DMS153 (cell line): ENCODE measurements around the gene CCDC187.

Source experiments
- DNase-seq: peaks from one replicate; lab custom pipeline; 2025; lab: John Stamatoyannopoulos, UW

CCDC187 gene

GRCh38 chr9:136297016-136297691 is 6.7 kb downstream of the CCDC187 start:
- DNase-seq = no peak

GRCh38 chr9:136296434-136297015 is 7.4 kb downstream of the CCDC187 start:
- DNase-seq = no peak

DNA sequence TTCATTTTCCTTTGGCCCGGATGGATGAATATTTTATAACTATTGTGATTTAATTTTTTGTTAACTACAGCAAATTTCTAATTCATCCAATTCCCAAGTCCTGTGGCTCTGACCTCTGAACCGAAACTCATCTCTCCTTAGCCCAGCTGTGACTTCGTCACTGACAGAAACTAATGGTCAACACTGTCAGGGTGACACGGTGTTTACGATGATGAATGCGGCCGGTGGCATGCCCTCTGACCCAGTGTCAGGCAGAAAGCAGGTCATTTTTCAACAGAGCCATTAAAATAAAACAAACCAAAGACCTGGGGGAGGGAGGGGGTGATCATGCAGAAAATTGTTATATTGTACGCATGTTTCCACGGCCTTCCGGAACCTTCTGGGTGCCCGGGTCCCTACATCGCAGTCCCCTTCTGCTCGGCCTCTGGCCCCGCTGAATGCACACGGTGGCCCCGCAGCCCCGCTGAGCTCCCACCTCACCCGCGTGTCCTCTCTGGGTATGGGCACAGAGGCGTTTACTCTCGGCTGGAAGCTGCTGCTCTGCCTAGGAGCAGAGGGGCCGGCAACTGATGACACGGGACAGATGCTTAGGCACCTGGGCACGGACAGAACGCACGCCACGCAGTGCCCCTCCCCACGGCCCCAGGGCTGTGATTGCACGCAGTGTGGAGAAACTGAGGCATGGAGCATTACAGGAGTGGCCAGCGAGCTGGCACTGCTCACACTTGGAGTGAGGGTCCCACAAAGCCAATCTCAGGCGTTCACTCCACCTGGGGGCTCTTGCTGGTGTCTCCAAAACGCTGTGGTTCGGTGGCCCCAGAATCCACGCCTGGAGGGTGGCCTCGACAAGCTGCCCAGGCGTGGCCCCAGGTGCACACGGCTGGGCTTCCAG is 8.1 kb downstream of the CCDC187 start:
- DNase-seq = no peak

GRCh38 chr9:136295055-136295454 is 8.8 kb downstream of the CCDC187 start:
- DNase-seq = no peak

DNA sequence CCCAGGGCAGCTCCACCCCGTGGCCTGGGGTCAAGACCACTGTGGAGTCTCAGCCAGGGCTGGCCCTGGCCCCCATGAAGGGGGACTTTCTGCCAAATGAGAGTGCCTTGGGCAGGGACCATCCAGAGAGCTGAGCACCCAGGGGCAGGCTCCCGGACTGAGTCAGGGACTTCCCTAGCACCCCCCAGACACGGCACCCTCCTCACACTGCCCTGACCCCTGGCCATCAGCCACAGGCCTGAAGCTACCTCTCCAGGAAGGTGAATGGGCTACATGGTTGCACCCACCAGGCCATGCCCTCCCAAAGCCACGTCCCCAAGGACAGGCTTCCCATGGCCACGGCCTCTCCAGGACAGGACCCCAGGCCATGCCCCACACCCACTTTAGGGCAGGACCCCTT is 9.5 kb downstream of the CCDC187 start:
- DNase-seq = no peak

DNA sequence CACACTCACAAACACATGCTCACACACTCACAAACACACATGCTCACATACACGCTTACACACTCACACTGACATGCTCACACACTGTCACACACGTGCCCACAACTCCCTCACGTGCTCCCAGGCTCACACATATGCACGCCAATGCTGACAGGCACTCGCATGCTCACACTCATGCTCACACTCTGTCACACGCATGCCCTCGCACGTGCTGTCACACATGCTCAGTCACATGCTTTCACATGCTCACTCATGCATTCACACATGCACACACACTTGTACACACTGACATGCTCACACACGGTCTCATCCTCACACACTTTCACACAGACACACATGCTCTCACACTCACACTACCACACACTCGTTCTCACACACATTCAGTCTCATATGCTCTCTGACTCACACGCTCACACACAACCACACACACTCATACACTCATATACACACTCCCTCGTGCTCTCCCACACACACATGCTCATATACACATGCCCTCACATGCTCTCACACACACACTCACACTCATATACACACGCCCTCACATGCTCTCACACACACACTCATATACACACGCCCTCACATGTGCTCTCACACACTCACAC is 10.3 kb downstream of the CCDC187 start:
- no peak for DNase-seq

- DNase-seq = no peak
Observed at GRCh38 chr9:136292591-136293448, 11.1 kb downstream of the CCDC187 start.

DNA sequence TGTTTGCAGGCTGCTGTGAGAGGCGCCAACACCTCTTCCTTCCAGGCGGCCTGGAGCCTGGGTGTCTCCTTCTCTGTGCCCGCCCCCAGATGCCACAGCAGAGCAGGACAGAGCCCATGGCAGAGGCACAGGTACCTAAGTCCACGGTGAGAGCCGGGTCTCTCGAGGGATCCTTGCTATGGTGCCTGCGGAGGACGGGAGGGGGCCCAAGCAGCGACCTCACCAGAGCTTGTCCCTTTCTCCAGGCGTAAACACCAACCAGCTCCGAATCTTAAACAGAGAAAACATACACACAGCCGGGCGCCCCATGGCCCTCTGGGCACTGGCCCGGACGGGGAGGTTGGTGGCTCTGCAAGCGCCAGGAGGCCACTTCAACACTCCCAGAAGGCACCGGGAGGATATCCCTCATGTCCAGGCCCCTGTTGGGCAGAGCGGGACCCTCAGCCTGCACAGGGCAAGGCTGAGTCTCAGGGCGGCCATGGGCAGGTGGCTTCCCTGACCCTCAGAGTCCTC is 11.8 kb downstream of the CCDC187 start:
- no peak for DNase-seq

GRCh38 chr9:136291306-136292025 is 12.4 kb downstream of the CCDC187 start:
- no peak for DNase-seq

DNA sequence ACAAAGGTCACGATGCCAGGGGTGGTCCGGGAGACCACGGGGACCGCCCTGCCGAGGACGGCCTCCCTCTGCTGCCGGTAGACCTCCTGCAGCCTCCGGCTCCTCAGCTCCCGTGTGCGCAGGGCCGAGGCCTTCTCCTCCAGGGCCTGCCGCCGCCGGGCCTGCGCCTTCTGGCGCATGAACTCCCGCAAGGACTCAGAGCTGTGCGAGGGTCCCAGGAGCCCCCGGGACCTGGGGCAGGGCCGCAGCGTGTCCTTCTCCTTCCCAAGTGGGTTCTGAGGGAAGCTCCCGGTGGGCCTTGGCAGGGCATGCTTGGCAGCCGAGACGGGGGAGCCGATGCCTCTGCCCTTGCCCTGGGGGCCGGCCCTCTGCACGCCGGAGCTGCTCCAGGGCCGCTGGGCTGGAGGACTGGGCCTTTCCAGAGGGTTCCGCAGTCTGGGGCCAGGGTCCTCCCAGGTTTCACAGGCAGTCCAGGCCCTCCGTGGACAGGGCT is 13.3 kb downstream of the CCDC187 start:
- no peak for DNase-seq

- DNase-seq = no peak
Observed at GRCh38 chr9:136289651-136290507, 14.0 kb downstream of the CCDC187 start.

GRCh38 chr9:136287960-136288753 is 15.7 kb downstream of the CCDC187 start:
- DNase-seq = no peak

DNA sequence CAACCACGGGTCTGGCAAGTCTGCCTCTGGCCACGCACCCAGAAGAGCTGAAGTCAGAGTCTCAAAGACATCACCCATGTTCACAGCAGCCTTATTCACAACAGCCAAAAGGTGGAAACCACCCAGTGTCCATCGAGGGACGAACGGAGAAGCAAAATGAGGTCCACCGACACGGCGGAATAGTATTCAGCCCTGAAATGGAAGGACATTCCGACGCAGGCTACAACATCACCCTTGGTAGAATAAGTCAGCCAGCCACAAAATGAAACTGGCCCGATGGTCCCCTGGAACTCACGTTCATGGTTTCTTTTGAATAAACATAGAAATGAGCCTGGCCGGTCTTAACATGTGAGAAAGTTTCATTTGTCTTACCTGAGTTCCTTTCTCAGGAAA is 16.9 kb downstream of the CCDC187 start:
- DNase-seq = no peak

GRCh38 chr9:136286359-136286986 is 17.4 kb downstream of the CCDC187 start:
- no peak for DNase-seq

GRCh38 chr9:136285501-136286358 is 18.2 kb downstream of the CCDC187 start:
- no peak for DNase-seq

GRCh38 chr9:136284951-136285350 is 18.9 kb downstream of the CCDC187 start:
- no peak for DNase-seq

- DNase-seq = no peak
Observed at GRCh38 chr9:136284311-136284710, 19.6 kb downstream of the CCDC187 start.
